Smooth muscle cell (in vitro differentiated cells): ENCODE results near the gene MFAP4. TPM values are rescaled to one million over a fixed set of nuclear protein-coding genes. Genes with fewer than 3 reads are reported as not detected.
A peak's percentile ranks its signal among the peaks of the same experiment; 100 is the strongest.

ENCODE experiments used
- DNase-seq: peaks from one replicate; lab custom pipeline; 2025; ENCODE audit not compliant: unreplicated experiment; lab: John Stamatoyannopoulos, UW
- H2AFZ ChIP-seq: fragments of 200-600 bp; sonication (generic); 2 replicates; pipeline ENCODE4 v1.6.0; 2016; ENCODE audit warnings: antibody characterized with exemption, low read depth, mild to moderate bottlenecking
- H3F3A ChIP-seq: fragments of 200-600 bp; sonication (generic); 2 replicates; pipeline ENCODE4 v1.6.0; 2017; ENCODE audit warnings: antibody characterized with exemption, low read depth
- H3K27ac ChIP-seq: fragments of 200-600 bp; sonication (generic); 2 replicates; pipeline ENCODE4 v1.5.1; 2016; ENCODE audit warnings: low read depth, mild to moderate bottlenecking
- H3K27me3 ChIP-seq: fragments of 200-600 bp; sonication (generic); 2 replicates; pipeline ENCODE4 v1.6.1; 2016; ENCODE audit warnings: low read depth, mild to moderate bottlenecking
- H3K36me3 ChIP-seq: fragments of 200-600 bp; sonication (generic); 2 replicates; pipeline ENCODE4 v1.5.1; 2016; ENCODE audit warnings: low read depth
- H3K4me1 ChIP-seq: fragments of 200-600 bp; sonication (generic); 2 replicates; pipeline ENCODE4 v1.5.1; 2016; ENCODE audit warnings: low read depth
- H3K4me2 ChIP-seq: fragments of 200-600 bp; sonication (generic); 2 replicates; pipeline ENCODE4 v1.6.0; 2016; ENCODE audit warnings: mild to moderate bottlenecking
- H3K4me3 ChIP-seq: fragments of 200-600 bp; sonication (generic); 2 replicates; pipeline ENCODE4 v1.5.1; 2016; ENCODE audit warnings: mild to moderate bottlenecking
- H3K79me2 ChIP-seq: fragments of 200-600 bp; sonication (generic); 2 replicates; pipeline ENCODE4 v1.6.0; 2016; ENCODE audit warnings: low read depth, mild to moderate bottlenecking
- H3K9ac ChIP-seq: fragments of 200-600 bp; sonication (generic); 2 replicates; pipeline ENCODE4 v1.6.0; 2016; ENCODE audit warnings: low read depth
- H3K9me3 ChIP-seq: fragments of 200-600 bp; sonication (generic); replicated peaks from 2 replicates; pipeline ENCODE4 v1.5.1; 2016; ENCODE audit warnings: low read depth
- H4K20me1 ChIP-seq: fragments of 200-600 bp; sonication (generic); 2 replicates; pipeline ENCODE4 v1.6.0; 2016; ENCODE audit warnings: low read depth
- WGBS: methylation state at CpG from one replicate; pipeline ENCODE4 v1.1.7; 2016; ENCODE audit warnings: low lambda C conversion rate; 5-methylcytosine and 5-hydroxymethylcytosine counted together
- polyA plus RNA-seq: library from polyadenylated mRNA; unstranded; fragments of >200 nt; fragmentation: Nextera tagmentation; extraction: Ambion mirVana; gene quantifications from 2 replicates; pipeline ENCODE4 v1.2.1, GENCODE V29; 2016
- total RNA-seq: library from RNA; depleted of rRNA; stranded (reverse); fragments of >200 nt; gene quantifications from 2 replicates; pipeline ENCODE4 v1.2.3, GENCODE V29; 2014
- TF ChIP-seq, protein P1 (sequence below): fragments of 200-600 bp; sonication (generic); IDR thresholded peaks from 2 replicates; pipeline ENCODE4 v1.5.1; 2017; ENCODE audit warnings: borderline replicate concordance, mild to moderate bottlenecking, antibody characterized with exemption; ENCODE audit not compliant: insufficient read depth, poor library complexity, severe bottlenecking

Gene MFAP4
- total and polyA plus RNA-seq, 2 experiments from 2014 or later: 580 to 1,738 TPM

- Histone ChIP-seq H3K27ac (no peak overlapping the region), H3K9me3 (no peaks in the 10 kb centered on the region), H3K4me2 (no peak overlapping the region), H3K79me2 (no peaks in the 10 kb centered on the region), H2AFZ (no peak overlapping the region), H3K4me1 (peaks cover 10% of the 10 kb centered on the region), H4K20me1 (no peaks in the 10 kb centered on the region), H3F3A (no peaks in the 10 kb centered on the region), H3K4me3 (no peak overlapping the region), H3K9ac (no peak overlapping the region), H3K27me3 (no peaks in the 10 kb centered on the region), H3K36me3 (no peaks in the 10 kb centered on the region)
- 86% methylated on average over 14 of the region's 14 CpGs for WGBS
- no peak for DNase-seq
- TF ChIP-seq, protein P1, sequence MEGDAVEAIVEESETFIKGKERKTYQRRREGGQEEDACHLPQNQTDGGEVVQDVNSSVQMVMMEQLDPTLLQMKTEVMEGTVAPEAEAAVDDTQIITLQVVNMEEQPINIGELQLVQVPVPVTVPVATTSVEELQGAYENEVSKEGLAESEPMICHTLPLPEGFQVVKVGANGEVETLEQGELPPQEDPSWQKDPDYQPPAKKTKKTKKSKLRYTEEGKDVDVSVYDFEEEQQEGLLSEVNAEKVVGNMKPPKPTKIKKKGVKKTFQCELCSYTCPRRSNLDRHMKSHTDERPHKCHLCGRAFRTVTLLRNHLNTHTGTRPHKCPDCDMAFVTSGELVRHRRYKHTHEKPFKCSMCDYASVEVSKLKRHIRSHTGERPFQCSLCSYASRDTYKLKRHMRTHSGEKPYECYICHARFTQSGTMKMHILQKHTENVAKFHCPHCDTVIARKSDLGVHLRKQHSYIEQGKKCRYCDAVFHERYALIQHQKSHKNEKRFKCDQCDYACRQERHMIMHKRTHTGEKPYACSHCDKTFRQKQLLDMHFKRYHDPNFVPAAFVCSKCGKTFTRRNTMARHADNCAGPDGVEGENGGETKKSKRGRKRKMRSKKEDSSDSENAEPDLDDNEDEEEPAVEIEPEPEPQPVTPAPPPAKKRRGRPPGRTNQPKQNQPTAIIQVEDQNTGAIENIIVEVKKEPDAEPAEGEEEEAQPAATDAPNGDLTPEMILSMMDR: no peak
These were observed 22.1 kb downstream of the MFAP4 start for GRCh38 chr17:19364699-19365498.

DNA sequence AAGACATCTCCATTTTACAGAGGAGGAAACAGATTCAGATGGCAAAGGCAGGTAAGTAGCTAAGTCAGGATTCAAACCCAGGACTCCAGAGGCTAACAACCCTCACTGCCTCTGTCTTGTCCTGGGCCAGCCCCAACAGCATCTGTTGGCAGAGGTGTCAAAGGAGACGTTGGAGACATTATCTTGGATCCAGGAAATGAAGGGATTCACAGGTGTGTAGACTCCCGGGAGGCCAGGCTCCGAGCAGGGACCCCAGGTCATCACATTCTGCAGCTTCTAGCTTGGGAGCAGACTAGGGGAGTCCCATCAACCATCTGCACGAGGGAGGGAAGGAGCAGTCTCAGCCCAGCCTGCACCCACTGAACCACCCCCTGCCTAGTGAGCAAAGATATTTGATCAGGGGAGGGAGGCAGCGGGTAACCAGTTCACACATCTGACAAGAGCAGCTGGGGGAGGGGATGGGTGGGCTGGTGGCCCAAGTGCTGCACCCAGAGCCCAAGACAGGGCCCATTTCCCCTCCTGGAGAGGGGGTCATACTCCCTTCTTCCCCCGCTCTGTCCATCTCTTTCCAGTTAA, 23.4 kb downstream of the MFAP4 start:
- no peak for DNase-seq
- Histone ChIP-seq H3K4me1 (peaks cover 10% of the 10 kb centered on the region), H3K4me2 (peak overlapping the region; percentile 89), H3K9ac (no peak overlapping the region), H4K20me1 (no peaks in the 10 kb centered on the region), H3K27ac (no peak overlapping the region), H3K9me3 (no peaks in the 10 kb centered on the region), H3F3A (no peaks in the 10 kb centered on the region), H3K27me3 (no peaks in the 10 kb centered on the region), H3K36me3 (no peaks in the 10 kb centered on the region), H3K79me2 (no peaks in the 10 kb centered on the region), H2AFZ (no peak overlapping the region), H3K4me3 (no peak overlapping the region)
- TF ChIP-seq, protein P1: no peak
- 69% methylated on average over 5 of the region's 6 CpGs for WGBS

- Histone ChIP-seq H3K9ac (no peak overlapping the region), H3K27ac (no peak overlapping the region), H3K4me3 (peak overlapping the region; percentile 81), H2AFZ (peak overlapping the region; percentile 30), H3K36me3 (no peaks in the 10 kb centered on the region), H3K4me2 (peak overlapping the region; percentile 89), H3K4me1 (peaks cover 10% of the 10 kb centered on the region), H3K9me3 (no peaks in the 10 kb centered on the region), H3K79me2 (no peaks in the 10 kb centered on the region), H3F3A (no peaks in the 10 kb centered on the region), H4K20me1 (no peaks in the 10 kb centered on the region), H3K27me3 (no peaks in the 10 kb centered on the region)
- no peak for DNase-seq
- TF ChIP-seq, protein P1: no peak
- WGBS: 37% methylated on average over 14 of the region's 14 CpGs
These were observed 23.9 kb downstream of the MFAP4 start for GRCh38 chr17:19363114-19363438.
